Choroid plexus epithelial cell (primary cell): ENCODE results near the gene YARS1.

Source experiments
- DNase-seq: peaks from one replicate; pipeline ENCODE4 v3.0.0-alpha.2; 2010; ENCODE audit warnings: low read depth
- H3K4me3 ChIP-seq: 2 replicates; pipeline ENCODE4 v1.5.1; 2011; ENCODE audit warnings: low read depth, mild to moderate bottlenecking, control low read depth, low read length, moderate library complexity
- TF ChIP-seq, protein P1 (sequence below): conservative IDR thresholded peaks from 2 replicates; pipeline ENCODE4 v1.5.1; 2011; ENCODE audit warnings: low read depth, mild to moderate bottlenecking, control low read depth, inconsistent platforms, low read length, moderate library complexity

Gene YARS1

GRCh38 chr1:32817159-32817814 is at the start of gene YARS1, which contains the start of gene S100PBP:
Gene YARS1 (minus strand): TSS chr1:32817358. CDS start chr1:32817244, 114 bp downstream.
Gene S100PBP (plus strand): TSS chr1:32817653. CDS start chr1:32826100, 8,447 bp downstream.
- DNase-seq: peak; percentile 99
- TF ChIP-seq, protein P1, sequence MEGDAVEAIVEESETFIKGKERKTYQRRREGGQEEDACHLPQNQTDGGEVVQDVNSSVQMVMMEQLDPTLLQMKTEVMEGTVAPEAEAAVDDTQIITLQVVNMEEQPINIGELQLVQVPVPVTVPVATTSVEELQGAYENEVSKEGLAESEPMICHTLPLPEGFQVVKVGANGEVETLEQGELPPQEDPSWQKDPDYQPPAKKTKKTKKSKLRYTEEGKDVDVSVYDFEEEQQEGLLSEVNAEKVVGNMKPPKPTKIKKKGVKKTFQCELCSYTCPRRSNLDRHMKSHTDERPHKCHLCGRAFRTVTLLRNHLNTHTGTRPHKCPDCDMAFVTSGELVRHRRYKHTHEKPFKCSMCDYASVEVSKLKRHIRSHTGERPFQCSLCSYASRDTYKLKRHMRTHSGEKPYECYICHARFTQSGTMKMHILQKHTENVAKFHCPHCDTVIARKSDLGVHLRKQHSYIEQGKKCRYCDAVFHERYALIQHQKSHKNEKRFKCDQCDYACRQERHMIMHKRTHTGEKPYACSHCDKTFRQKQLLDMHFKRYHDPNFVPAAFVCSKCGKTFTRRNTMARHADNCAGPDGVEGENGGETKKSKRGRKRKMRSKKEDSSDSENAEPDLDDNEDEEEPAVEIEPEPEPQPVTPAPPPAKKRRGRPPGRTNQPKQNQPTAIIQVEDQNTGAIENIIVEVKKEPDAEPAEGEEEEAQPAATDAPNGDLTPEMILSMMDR: no peak
- H3K4me3 ChIP-seq: peak within 1 kb of the TSS; percentile 99

- DNase-seq: no peak
- H3K4me3 ChIP-seq: no peak overlapping the region
- TF ChIP-seq, protein P1: no peak
Observed at GRCh38 chr1:32865639-32866405, 48.7 kb upstream of the YARS1 start.

- TF ChIP-seq, protein P1: no peak
- no peak for DNase-seq
- no peak overlapping the region for H3K4me3 ChIP-seq
Observed at GRCh38 chr1:32864375-32865019, 47.3 kb upstream of the YARS1 start.

- DNase-seq: no peak
- H3K4me3 ChIP-seq: no peak overlapping the region
- TF ChIP-seq, protein P1: no peak
Observed at GRCh38 chr1:32863881-32864245, 46.7 kb upstream of the YARS1 start.

DNA sequence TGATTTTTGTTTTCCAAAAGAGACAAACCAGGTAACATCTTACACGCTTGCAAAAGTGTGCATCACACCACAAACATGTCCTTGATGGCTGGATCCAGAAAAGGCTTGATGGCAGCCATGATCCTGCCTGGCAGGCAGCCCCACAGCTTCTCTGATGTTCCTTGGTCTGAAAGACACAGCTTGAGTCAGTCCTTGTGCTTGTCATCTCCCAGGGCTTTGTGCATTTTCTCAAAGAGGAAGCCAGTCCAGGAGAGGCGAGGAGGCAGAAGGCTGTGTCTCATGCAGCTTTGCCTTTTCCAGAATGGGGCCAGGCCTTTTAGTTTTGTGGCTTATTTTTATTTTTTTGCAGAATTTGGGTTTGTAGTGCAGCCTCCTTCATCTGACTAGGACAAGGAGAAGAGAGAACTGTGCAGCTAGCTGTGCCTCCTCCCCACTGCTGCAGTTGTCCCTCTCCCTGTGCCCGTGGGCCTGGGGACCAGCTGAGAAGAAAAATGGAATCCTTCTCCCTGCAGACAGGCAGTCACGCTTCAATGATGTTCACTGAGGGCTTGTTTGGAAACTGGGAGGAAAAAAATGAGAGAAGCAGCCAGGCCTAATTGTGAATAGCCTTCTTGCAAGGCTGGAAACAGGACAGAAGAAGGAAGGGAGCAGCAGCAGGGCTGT is 46.2 kb upstream of the YARS1 start:
- H3K4me3 ChIP-seq: no peak overlapping the region
- TF ChIP-seq, protein P1: no peak
- no peak for DNase-seq

GRCh38 chr1:32861904-32862695 is 44.9 kb upstream of the YARS1 start:
- no peak for DNase-seq
- TF ChIP-seq, protein P1: no peak
- H3K4me3 ChIP-seq: no peak overlapping the region
